Daoy (cell line): ENCODE data around the gene CNTNAP2. TPM values are rescaled to one million over a fixed set of nuclear protein-coding genes. Genes with fewer than 3 reads are reported as not detected.

Source experiments
- DNase-seq: peaks from one replicate; pipeline ENCODE4 v3.0.0-alpha.2; 2015; ENCODE audit warnings: low read depth
- total RNA-seq: library from RNA; depleted of rRNA; stranded (reverse); fragments of >200 nt; shearing (Covaris generic); gene quantifications from 2 replicates; pipeline ENCODE4 v1.2.3, GENCODE V29; 2014

CNTNAP2 gene
- total RNA-seq, 1 experiment from 2014 or later = 6.4 TPM

DNA sequence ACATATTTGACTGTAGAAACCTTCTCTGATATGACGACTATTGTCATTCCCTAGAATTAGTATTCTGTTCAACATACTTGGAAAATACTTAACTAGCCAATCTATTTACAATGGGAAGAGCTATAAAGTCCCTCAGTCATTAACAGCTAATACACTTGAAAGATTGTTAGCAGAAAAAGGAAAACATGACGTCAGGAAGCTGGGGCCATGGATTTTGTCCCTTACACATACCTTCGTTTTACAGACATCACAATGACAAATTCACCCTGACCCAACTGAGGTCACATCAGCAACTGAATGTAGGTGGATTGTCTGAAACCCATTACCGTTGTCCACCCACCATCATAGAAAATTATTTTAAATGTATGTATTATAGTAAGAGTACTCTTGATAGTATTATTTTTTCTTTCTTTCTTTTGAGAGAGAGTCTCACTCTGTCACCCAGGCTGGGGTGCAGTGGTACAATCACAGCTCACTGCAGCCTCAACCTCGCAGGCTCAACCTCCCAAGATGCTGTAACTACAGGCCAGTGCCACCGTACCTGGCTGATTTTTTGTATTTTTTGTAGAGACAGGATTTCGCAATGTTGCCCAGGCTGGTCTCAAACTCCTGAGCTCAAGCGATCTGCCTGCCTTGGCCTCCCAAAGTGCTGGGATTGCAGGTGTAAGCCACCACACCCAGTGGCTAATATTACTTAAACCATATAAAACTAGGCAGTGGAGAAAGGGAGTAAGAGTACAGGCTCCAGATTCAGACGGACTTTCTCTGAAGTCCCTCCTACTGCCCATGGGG, 1977.0 kb downstream of the CNTNAP2 start:
- no peak for DNase-seq

DNA sequence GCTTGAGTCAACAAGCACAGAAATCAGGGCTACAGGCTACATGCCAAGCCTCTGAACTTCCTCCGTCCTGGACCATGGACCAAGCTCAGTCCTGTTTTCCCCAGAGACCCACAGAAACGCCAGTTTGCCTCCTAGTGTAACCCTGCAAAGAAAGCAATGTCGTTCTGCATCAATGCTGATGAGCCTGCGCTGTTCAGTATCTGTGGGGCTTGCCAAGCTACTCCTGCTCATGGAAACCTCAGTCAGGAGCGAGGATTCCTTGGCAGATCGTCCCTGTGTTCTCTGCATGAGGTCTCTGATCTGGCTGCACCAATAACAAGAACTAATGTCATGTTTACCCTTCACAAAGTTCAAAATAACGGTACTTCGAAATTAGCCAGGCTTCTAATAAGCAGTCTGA, 1978.5 kb downstream of the CNTNAP2 start:
- DNase-seq = no peak

DNA sequence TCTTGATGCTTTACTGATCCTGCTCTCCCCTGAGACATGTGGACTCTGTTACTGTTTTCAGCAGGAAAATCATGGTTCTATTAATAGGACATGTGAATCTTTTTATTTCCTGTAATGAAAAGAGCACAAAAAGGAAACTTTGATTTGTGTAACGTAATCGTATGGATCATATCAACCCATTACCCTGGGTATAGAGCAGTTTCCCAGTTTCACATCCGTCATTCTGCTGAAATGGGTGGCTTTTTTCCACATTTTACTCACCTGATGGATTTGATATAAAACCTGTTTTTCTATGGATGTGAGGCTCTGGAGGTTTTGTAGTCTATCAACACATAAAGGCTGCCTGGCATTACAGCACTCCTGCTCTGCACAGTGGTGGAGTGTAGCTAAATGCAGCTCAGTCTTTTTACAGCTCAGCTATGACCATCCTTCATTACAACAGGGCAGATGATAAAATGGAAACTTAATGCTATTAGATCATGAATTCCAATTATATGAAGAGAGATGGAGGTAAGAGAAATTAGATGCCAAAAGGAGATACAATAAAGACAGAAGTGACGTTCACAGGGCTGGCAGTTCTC, 1987.6 kb downstream of the CNTNAP2 start:
- no peak for DNase-seq

DNA sequence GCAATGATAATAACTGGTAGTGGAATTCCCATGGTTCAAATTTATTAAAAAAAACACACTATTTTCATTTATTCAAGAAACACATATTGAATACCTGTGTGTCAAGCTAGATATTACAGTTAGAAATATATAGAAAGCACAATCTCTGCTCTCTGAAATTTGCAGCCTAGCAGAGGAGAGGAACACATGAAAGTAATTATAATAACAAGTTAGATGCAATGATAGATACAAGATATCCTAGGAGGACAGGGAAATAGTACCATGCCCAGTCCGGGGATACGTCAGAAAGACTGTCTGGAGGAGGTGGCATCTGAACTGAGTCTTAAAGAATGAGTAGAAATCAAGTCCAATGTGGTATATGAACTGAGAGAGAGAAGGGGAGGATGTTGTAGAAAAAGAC, 1988.3 kb downstream of the CNTNAP2 start:
- no peak for DNase-seq

DNA sequence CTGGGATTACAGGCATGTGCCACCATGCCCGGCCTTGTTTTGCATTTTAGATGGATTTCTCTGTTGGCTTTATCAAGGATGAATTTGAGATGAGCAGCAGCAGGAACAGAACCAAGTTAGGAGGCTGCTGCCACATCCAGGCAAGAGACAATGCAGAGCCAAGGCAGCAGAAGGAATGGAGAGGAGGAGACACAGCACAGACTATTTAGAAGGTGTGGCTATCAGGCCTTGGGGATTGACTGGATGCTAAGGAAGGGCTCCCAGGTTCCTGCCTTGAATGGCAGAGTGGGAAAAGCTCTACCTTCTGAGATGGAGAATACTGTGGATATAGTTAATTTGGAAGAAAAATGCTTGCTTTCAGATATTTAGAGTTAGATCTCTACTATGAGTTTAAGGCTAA, 1989.3 kb downstream of the CNTNAP2 start:
- no peak for DNase-seq

DNA sequence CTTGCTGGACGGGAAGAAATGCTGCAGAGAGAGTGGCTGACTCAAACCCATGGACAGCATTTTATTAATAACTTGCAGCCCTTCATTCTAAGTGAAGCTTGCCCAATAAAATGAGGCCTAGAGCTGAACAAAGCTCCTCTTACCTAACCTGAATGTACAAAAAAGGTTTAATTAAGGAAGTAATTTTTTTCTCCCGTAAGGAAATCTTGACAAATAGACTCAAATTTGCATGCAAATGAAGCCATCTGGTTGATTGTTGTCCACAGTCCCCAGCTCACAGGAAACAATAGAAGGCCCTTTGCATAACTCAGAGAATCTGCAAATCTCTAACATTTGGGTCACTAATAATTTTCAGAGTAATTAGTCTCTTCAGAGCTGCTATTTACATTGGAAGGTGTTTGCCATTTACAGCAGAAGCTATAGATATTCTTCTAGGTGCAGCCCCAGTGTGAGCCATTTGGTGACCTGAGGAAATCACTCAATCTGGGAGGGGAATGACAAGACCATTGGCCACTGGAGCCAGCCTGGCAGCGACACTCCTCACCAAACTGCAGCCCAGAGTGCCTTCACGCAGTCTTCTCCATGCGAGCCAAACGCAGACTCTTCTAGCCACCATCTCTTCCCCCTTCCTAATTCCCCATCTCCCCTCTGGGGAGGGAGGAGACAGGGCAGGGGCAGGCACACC, 1991.0 kb downstream of the CNTNAP2 start:
- DNase-seq = no peak

DNA sequence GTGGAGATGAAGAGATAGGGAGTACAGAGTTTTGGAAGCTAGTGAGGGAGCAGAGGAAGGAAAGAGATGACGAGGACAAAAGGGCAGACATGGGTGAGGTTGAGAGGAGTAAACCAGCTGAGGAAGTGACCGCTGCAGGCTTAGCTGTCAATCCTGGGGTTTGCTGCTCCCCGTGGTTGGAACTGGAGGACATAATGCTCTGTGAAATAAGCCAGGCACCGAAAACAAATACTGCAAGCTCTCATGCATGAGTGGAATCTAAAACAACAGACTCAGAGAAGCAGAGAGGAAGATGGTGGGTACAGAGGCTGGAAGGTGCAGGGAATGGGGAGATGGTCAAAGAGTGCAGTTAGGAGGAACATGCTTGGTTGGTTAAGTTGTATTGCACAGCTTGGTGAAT, 1991.8 kb downstream of the CNTNAP2 start:
- no peak for DNase-seq

DNA sequence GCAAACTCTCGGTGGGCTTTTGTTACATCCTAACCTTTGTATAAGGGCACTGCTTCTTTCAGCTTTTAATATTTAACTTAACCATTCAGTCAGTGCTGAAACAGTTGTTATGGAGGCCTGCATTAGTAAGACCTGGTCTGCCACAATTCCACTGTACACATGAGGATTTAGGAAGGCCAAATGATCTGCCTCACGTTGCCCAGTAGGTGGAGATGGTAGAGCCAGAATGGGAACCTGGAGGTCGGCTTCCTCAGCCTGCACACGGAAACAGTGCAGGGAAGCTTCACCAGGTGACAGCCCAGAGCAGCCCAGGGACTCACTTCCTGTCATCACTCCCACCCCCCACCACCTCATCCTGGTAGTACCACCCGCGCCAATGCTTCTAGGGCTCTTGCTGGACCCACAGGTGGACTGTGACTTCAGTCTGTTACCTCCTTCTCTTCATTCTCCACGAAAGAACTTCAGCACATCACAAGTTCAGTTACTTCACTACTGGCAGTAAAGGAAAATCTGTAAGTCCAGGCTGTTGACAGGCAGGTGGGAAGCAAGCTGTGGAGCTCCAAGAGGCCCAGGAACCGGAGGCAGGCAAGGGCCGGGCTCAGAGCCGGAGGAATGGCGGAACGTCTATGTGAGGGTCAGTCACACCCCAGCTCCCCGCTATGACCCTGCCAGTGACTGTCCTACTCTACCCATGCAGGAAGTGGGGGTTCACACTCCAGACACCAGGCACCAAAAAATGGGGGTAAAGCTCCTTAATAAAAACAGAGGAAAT, 1993.7 kb downstream of the CNTNAP2 start:
- peak; percentile 21 for DNase-seq

DNA sequence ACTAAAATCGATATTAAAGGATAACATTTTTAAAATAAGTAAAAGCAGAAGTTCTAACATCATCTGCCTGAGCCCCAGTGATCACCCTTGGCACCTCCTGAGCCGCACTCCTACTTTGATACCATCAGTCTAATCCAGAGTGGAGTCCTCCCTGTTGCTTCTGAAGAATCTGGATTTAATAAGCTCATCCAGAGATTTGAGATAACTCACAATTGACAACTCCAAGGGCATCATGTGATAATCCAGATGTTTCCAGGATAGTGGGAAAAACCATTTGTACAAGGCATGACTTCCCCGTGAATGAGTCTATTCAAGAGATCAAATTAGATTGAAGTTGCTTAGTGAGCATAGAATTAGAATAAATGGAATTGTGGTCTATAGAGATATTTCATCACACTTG, 1998.2 kb downstream of the CNTNAP2 start:
- DNase-seq = no peak

DNA sequence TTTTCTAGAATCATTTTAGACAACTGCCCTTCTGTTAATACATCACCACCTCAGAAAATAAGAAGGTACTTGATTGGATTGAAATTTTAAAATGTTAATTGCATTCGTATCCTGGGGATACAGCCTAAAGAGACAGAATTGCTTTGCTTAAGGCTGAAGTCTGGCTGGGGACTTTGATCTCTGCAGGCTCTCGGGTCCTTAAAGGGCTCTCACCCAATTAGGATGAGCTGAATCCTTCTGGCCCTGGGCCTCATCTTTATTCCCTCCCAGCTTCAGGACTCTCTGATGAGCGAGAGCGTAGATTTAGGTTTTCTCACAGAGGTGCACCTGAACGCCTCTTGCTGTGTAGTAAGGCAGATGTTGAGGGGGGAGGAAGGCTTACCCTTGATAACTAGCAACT, 1998.7 kb downstream of the CNTNAP2 start:
- DNase-seq = no peak

DNA sequence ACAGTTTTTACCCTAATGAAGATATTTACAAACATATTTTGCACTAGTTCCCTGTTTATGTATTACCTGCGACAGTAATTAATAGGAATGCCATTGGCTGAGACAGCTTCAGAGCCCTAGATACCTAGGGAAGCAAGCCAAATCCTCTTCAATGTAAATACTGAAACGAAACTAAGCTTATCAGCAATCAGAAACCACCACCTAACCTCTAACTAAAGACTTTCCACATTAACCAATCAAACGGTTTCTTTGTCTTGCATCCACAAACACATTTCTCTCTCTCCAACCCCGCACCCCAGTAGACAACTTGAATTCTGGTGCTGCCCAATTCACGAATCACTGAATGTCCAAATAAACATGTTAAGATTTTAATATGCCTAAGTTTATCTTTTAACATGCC, 1999.6 kb downstream of the CNTNAP2 start:
- no peak for DNase-seq

DNA sequence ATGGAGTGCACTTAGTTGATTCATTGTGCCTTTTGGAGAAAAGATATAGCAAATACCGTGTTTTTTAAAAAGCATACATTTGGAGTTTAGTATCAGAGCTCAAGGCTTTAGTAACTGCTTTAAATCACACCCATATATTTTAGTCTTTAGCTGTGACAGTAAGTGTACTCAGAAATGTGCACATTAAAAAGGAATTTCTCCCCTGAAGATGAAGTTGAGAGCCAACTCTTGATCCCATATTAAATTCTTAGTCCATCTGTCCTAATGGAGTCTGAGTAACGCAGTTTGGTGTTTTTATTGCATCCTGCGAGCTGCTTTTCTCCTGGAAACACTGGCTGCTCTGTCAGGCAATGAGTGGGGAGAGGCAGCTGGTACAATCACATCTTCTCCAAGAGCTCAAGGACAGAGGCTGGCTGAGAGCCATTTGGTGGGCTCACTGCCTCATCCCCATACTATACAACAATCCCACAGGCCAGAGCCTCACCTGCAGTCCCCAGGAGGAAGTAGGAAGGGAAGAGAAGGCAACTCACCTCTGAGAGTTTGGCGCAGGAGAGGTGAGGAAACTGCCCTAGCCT, 2000.3 kb downstream of the CNTNAP2 start:
- no peak for DNase-seq

DNA sequence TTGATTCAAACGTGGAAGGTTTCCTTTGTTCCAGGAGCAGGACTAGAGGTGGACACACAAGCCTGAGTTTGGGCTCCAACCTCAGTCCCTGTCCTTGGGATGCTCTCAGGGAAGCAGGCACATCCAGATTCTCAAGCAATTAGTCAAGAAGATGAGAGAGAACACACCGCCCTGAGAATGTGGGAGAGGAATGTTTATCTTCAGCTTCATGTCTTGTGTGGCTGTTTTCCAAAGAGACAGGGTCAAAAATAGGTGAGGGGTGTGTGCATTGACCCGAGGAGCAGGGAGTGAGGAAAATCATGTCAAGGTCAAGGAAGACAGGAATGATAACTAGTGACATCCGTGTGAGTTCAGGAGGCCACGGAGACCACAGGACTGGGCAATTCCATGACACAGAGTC, 2001.8 kb downstream of the CNTNAP2 start:
- DNase-seq = no peak

DNA sequence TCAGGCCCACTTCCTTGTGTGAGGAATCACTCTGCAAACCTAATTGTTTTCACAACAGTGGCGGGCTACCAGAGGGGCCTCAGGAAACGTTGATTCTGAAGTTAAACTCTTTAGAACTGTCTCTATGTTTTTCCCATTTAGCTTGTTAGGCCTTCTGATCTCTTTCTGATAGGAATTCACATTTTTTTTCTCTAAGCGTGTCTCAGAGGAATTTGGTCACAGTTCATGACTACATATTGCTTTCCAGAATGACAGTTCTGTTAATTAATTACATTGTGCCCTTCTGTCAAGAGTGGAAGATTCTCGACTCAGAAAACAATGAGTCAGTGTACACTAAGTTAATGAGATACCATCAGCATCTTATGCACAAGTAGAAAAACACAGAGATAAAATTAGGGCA, 2004.8 kb downstream of the CNTNAP2 start:
- DNase-seq = no peak

DNA sequence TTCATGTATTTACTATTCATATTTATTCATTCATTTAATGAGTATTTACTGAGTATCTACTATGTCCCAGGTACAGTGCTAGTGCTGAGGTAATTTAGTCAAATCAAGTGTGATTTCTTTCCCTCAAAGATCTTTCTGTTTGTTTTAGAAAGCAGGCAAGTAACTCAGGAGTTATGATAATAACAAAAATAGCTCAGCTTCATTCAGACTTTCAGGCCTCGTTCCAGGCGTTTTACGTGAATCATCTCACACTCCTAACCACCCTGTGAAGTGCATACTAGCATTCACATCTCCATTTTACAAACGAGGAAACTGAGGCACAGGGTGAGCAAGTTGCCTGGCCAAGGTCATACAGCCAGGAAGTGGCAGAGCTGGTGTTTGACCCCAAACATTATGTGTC, 2005.2 kb downstream of the CNTNAP2 start:
- no peak for DNase-seq

DNA sequence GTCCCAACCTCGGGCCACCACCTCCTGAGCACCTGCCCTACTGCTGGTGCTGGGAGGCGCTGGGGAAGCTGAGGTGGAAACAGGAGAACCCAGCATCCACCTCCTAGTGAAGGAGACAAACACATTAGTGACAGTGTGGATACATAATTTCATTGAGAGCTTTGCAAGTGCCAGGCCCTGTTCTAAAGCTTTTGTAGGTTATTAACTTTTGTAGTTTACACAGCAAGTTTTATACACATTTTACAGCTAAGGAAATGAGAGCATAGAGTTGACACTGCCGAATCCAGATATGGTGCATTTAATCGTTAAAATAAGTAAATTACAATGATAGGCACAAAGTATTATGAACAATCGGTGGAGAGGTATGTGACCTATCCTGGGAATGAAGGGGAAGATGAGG, 2007.9 kb downstream of the CNTNAP2 start:
- no peak for DNase-seq

DNA sequence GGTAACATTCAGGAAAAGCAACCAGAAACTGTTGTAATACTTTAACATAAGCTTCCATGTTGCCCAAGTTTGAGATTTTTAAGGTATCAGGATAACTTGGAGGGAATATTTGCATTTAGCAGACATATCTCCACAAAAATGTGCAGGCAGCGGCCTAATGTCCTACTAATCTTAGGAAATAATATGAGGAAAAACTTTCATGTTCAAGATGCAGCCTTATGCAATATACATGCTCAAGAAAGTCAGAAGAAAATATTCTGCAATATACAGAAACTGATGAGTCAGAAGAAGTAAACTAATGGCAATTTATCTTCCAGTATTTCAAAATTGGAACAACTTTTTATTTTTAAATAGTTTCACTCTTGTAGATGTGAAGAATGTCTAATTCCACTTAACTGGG, 2010.8 kb downstream of the CNTNAP2 start:
- DNase-seq = no peak

DNA sequence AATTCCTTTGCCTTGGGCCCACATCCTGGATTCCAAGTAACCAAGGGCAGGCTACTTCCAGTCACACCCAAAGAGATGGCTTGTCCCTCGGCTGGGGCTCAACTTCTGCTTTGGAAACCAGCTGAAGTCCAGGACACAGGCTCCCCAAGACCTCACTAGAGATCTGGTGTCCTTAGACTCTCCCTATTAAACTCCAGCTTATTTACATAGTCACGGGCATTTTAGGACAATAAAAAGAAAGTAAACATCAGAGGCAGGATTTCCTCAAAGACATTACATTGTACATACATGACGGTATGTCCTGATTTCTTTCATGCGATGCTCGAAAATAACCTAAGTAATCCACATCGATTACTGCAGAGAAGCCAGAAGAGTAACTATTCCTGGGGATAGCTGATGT, 2012.4 kb downstream of the CNTNAP2 start:
- DNase-seq = no peak

DNA sequence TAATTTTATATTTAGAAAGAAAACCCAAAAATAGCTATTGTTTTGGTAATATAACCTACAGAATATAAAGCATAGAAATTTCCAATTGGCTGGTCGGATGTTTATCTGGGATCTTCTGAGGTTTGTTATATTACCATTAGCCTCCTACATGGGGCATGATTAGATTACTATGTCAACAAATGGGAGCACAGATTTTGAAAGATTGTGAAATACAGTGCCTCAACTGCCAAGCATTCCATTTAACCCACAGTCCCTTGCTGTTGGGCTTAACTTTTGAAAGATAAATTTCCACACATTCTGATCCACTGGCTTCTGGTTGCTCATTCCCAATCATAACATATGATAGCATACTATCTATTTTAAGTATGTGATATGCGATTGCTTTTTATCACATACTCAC, 2018.5 kb downstream of the CNTNAP2 start:
- DNase-seq = peak; percentile 51

DNA sequence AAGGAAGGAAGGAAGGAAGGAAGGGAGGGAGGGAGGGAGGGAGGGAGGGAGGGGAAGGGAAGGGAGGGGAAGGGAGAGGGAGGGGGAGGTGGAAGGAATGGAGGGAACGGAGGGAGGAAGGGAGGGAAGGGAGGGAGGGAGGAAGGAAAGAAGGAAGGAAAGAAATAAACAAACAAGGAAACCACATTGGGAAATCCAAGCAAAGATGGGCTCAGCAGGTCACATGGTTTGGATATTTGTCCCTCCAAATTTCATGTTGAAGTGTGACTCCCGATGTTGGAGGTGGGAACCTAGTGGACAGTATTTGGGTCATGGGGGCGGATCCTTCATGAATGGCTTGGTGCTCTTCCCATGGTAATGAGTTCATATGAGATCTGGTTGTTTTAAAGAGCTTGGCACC, 2019.4 kb downstream of the CNTNAP2 start:
- DNase-seq = no peak

DNA sequence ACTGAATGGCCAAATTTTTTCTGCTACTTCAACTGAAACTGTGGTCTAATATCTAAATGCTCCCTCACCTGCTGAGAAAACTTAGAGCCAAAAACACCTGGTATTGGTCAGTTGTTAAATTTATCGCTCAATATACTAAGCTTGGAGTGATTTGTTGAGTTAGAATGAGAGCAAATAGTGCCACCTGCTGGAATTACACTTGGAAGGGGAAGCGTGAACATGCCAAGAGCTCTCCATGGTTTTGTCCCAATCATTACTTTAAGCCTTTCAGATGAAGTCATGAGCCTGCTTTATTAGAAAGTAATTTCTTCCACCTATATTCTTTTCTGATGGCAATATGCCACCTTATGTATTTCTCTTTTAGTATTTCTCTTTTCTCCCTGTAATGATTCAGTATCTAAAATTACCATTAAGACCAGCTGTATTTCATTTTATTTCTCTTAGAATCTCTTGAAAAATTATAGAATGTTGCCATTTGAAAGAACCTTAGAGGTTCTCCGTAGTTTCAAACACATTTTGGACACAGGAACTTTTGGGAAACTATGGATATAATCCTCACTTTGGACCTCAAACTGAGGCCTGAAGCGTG, 2026.2 kb downstream of the CNTNAP2 start:
- peak; percentile 50 for DNase-seq

DNA sequence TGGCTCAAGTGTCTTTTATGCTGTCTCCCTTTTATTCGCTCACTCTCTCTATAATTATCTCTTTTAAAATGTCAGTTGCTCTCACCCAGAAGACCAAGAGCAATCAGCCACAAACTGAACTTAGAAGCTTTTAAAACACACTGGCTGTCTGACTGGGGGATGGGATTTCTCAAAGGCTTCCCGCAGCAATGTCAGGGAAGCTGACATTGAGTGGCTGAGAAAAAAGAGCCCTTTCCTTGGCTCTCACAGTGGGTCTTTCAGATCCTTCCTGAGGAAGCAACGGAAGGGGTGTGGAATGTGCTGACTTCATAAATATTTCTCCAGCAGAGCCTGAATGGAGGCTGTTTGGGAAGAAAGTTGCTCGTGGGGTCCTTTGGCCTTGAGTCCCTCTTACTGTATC, 2028.2 kb downstream of the CNTNAP2 start:
- no peak for DNase-seq
